ENCODE data around the gene KPNA6.

KPNA6 gene

DNA sequence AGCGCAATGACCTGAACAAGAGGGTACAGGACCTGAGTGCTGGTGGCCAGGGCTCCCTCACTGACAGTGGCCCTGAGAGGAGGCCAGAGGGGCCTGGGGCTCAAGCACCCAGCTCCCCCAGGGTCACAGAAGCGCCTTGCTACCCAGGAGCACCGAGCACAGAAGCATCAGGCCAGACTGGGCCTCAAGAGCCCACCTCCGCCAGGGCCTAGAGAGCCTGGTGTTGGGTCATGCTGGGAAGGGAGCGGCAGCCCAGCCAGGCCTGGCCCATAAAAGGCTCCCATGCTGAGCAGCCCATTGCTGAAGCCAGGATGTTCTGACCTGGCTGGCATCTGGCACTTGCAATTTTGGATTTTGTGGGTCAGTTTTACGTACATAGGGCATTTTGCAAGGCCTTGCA is 87.1 kb downstream of the KPNA6 start:
- DNase-seq: no peak

DNA sequence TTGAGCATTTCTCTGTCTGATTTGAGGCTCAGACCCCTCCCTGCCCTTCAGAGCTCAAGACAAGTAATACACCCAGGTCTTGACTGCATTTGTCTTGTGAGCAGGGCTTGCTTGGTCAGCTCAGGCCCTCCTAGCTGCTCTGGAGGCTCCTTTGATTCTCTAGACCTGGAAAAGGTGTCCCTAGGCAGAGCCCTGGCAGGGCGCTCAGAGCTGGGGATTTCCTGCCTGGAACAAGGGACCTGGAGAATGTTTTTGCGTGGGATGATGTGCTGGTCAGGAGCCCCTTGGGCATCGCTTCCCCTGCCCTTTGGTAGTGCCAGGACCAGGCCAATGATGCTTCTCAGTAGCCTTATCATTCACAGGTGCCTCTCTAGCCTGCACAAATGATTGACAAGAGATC is 87.7 kb downstream of the KPNA6 start:
- no peak for DNase-seq

DNA sequence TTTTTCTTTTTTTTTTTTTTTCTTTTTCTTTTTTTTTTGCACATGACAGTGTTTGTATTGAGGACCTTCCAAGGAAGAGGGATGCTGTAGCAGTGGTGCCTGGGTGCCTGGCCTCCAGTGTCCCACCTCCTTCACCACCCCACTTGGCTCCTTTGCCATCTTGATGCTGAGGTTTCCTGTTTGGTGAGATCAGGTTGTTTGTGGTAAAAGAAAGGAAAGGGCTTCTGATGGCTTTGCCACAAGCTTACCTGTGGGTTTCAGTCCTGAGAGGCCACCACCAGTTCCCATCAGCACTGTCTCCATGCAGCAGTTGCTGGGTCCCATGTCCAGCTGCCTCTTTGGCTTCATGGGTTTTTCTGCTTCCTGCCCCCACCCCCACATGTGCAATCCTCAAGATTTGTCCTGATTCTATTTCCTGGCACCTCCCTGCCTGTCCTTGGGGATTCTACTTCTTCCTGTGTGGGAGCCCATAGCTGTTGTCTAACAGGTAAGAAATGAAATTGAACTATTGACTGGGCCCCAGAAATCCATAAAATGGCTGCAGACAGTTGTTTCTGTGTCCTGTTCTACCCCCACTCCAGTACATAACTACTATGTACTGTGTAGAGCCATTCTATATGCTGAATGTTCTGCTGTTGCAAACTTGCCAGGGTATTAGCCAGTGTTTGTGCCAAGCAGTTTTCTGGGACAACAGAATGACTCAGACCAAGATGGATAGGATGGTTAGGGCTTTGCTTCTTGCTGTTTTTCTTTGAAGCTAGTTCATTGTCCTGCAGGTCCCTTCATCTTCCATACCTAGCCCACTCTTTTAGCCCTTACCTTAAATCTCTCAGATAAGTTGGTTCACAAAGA is 88.3 kb downstream of the KPNA6 start:
- DNase-seq: no peak

DNA sequence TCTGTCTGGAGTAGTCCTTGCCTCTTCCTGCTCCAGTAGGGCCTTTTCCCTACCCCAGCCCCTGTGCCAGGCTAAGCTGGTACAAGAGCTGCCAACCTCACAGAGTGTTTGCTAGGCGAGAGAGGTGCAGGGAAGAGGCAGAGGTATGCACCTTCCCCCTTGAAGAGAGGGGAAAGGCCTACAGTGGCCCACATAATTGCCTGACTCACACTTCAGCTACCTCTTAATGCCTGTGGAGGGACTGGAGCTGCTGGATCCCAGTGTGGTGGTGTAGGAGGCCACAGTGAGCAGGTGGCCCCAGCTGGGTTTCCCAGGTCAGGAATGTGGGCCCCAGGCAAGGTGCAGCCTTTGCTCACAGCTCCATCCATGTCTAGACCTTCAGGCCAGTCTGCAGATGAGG is 89.2 kb downstream of the KPNA6 start:
- DNase-seq: no peak

DNA sequence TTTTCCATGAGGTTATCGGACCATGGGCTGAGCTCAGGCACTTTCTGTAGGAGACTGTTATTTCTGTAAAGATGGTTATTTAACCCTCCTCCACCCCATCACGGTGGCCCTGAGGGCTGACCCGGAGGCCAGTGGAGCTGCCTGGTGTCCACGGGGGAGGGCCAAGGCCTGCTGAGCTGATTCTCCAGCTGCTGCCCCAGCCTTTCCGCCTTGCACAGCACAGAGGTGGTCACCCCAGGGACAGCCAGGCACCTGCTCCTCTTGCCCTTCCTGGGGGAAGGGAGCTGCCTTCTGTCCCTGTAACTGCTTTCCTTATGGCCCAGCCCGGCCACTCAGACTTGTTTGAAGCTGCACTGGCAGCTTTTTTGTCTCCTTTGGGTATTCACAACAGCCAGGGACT is 90.0 kb downstream of the KPNA6 start:
- no peak for DNase-seq

DNA sequence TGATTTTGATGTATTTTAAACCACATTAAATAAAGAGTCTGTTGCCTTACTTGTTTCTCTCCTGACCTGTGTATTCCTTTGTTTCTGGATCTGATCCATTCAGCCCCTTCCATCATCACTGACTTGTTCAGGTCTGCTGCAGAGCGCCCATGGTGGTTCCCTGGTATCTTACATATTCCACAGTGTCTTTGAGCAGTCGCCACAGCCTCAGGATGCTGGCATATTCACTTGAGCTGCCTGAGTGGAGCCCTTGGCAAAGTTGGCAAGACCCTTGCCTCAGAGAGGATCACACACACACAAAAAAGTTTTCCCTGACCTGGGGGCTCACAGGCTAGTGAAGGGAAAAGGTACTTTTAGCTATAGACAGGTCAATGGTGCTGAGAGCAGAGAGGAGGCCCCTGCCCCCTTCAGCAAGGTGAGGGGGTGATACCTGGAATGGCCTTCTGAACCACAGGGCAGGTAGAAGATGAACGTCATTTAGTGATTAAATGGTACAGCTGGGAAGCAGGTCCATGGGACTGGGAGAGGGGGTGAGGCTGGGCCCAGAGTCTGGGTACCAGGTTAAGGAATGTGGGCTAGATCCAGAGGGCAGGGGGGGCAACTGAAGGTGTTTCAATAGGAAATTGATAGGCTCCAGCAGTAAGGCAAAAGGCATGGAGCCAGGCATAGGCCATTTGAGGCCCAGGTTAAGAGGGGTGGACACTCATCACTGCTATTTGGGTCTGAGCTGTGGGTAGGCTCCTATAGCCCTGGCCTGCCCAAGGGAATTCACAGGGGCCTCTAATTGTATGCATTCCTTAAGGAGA is 90.6 kb downstream of the KPNA6 start:
- no peak for DNase-seq

DNA sequence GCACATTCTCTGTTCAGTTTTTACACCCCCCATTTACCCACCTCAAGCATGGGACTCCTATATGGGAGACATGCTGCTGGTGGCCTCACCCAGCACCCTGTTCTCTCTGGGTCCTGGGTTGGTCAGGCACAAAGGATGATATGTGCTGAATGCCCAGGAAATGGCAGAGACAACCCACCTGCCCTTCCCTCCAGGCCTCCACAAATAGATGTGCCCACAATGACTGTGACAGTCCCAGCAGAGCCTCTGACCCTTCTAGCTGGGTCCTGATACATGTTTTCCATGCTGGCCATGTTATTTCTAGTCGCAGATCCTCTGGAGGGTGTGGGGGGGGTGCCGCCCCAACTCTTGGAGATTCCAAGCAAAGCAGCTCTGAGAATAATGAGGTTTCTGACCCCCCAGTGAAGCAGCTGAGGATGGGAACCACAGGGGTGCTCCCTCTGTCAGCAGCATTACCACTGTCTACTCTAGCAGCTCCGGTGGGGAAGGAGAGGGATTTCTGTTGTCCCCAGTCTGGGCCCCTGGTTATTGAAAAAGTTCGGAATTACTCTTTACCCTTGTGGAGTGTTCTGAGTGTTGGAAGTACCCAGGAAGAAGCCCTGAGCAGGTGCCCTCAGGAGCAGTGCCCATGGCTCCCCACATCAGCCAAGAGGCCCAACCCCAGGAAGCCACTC is 91.3 kb downstream of the KPNA6 start:
- DNase-seq: no peak

DNA sequence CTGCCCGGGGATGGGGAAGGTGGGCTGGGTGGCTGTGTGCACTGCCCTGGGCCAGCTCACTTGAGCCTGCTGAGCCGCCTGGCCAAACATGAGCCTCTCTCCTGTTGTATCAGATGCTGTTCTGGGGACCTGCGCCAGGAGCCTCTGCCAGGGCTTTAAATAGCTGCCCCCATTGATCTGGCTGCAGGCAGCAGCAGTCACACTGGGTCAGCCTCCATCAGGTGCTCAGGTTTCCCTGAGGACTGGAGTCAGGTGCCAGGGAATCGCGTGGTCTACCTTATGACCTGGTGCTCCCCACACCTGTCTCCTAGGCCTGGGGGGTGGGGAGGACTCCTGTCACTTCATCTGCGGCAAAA is 91.8 kb downstream of the KPNA6 start:
- no peak for DNase-seq

DNA sequence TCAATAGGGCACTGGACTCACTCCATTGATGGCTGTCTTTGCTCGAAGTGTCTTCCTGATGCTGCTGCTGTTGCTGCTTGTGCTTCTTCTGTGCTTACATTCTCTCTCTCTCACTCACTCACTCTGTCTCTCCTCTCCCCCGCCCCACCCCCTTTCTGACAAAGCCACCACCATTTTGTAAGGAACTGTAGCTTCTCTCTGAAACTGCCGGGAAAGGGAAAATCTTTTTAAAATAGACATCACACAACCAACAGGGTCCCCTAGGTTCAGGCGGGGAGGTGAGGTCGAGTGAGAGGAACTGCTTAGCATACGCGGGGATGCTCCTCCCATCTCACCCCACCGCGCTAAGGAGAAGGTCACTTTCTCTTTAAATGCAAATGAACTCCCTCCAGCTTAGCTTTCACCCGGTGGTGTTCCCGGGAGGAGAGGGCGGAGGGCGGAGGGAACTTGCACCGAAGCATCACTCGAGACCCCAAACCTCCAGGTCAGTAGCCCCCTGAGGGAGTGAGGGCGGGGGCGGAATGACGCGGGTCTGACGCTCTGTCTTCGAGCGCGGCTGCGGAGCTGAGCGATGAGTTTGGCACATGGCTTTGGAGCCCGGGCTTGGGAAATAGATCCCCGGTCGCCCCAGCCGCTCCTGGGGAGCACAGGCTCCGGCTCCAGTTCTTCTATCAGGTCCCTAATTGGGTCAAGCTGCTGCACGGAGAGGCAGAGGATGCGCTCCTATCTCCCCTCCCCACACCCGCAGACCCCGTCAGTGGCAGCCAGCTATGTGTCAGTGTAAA is 92.6 kb downstream of the KPNA6 start, which contains the start of gene CCDC28B:
CCDC28B (plus strand) TSS at position 370 of the 785 bp plus-strand sequence. CDS start 1,341 bp downstream, outside the sequence.
- no peak for DNase-seq

DNA sequence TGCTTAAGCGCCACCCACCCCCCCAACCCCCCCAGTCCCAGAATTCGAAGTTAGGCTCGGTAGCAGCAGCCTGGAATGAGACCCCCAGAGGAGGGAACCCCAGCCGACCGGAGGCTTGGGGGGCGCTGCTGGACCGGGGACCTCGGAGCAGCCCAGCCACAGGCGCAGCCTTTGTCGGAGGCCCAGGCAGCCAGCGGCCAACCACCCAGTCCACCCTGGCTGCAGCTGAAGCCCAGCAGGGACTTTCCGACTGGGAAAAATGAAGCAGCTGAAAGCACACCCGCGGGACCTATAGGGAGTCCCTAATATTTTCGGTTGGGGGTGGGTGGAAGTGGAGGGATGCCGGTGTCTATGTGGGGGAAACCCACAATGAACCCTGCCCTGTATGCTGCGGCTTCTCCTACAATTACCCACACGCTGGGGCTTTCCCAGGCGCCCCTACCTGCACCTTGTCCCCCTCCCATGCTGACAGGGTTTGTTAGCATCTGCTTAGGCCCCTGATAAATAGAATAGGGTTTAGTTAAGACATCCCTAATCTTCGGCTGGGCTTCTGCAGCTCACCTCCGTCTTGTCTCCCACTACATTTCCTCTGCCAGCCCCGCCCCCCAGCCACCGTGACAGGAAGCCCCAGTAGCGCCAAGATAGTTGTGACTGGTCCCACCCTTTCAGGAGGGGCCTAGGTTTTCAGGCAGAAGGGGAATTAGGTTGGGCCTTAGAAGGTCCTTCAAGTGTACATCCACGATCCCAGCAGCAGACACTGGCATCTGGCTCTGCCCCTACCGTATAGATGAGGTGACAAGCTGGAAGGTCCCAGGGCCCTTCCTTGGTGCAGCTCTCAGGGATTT is 93.4 kb downstream of the KPNA6 start:
- no peak for DNase-seq

DNA sequence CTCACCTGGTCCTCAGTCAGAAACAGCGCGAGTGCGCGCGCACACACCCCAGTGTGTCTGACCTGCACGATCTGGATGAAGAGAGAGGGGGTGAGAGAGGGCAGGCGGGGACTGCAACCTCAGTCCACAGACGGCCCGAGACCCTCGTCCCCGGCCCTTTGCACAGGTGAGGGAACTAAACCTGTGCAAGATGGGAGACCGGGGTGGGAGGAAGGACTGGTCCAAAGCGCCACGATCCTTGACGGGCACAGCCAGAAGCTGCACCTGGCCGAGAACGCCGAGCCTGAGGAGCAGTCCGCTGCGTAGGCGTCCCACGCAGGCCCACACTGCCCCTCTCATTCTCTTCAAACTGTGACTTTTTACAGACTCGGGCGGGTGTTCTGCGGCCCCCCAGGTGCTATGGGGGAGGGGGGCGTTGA is 97.1 kb downstream of the KPNA6 start:
- no peak for DNase-seq

DNA sequence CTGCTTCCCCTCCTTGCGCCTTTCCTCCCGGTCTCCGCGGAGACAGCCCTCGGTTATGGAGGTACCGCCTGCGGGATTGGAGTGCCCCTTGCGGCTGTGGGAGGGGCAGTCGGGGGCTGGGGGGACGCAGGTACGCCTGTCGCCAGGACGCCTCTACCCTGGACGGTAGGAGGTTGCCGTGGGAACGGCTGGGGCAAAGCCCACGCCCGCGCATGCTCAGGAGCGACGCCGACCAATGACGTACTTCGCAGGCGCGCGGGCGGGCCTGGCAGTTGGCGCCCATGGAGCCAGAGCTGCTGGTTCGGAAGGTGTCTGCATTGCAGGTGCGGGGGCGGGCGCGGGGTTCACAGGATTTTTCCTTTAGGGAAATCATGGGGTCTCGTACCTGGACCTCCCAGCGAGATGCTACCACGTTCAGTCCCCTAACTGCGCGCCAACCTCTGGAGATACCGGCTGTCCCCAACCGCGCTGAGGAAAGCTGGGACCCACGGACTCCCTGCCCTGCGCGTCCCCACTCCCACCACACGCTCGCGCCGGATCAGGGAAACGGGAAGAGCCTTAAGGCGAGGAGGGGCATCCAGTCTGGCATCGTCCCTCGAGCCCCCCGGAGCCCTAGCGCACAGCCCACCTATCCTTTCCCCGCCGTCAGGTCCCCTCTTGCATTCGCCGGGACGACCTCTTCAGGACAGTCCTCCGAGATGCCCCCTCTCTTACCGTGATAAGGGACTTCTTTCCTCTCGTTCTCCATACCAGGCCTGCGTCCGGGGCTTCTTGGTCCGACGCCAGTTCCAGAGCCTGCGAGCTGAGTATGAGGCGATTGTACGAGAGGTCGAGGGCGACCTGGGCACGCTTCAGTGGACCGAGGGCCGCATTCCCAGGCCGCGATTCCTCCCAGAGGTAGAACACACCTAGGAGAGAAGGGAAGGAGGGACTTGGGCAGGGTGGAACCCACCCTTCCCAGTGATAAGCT is 97.8 kb downstream of the KPNA6 start, which contains the start of gene IQCC:
IQCC (plus strand) TSS at position 271 of the 970 bp plus-strand sequence; CDS start at position 282, 11 bp downstream.
- DNase-seq: no peak

DNA sequence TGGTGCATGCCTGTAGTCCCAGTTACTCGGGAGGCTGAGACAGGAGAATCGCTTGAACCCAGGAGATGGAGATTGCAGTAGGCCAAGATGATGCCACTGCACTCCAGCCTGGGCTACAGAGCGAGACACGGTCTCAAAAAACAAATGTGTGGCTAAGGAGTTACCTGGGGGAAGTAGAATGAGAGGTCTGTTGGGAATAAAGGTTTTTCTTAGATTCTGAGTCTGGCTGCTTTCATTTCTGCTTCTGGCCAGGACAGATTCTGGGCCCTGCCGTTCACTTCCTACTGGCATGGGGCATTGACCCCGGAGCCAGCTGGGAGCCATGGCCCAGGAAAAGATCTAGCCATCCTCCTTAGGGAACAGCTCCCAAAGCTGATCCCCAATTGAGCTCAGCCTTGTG is 100.6 kb downstream of the KPNA6 start:
- DNase-seq: no peak

DNA sequence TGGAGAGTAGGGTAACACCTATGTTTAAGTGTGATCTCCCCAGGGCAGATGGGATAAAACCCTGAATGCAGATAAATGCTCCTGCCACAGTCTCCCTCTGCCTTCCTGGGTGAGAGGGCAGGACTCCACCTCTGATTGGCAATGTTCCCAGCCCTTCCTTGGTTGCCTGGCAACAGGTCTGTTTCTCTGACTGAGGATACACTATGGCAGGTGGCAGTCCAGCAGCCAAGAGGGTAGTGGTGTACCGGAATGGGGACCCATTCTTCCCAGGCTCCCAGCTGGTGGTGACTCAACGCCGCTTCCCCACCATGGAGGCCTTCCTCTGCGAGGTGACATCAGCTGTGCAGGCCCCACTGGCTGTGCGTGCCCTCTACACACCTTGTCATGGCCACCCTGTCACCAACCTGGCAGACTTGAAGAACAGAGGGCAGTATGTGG is 101.1 kb downstream of the KPNA6 start, which contains the start of gene DCDC2B:
DCDC2B (plus strand) TSS at position 199 of the 438 bp plus-strand sequence; CDS start at position 204, 5 bp downstream.
- DNase-seq: no peak

DNA sequence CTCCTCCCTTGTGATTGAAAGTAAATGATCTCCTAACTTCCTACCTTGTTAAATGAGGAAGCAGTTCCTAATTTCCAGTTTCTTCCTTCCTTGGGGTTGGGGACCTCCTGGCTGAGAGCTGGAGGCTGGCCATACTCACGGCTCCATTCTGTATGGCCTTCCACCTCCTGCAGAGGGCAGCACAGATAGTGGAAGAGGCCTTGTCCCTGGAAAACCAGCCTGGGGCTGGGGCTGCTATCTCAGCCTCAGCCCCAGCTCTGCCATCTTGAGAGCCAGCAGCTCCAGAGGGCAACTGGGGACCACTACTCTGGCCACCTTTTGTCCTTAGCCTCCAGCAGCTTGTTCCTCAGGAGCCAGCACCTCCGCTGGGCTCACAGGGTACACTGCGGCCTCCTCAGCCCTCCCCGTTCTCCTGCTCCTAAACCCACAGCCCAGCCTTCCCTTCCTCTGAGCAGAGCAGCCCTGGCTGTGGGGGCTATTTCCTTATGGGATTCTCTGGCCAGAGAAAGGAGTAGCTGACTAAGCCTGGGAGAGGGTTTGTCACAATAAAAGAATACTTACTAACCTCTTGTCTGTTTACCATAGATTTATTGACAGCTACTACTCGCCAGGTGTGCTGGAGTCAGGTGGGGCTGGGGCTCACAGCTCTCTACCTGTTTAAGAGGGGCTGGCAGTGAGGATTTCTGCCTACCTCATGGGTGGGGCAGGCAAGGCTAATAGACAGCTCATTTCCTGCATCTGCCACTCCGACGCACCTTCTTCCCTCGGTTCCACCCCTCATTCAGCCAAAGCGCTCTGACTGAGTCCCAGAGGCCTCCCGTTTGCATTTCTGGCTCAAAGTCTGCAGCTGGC is 108.0 kb downstream of the KPNA6 start:
- no peak for DNase-seq

DNA sequence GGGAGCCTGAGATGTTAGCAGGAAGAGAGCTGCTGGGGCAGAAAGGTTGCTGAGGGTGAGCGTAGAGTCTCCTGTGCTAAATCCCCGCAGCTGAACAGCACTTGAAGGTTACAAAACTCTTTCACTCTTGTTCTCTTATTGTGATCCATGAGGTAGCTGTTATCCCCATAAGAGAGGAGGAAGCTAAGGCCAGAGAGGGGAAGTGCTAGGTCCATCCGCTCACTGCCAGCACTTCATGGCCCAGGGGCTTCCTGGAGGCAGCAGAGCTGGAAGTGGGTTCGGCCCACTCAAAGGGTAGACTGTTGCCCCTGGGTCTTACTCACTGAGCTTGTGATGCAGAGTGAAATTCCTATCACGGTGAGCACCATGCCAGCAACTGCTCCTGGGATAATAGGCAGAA is 108.7 kb downstream of the KPNA6 start:
- no peak for DNase-seq

DNA sequence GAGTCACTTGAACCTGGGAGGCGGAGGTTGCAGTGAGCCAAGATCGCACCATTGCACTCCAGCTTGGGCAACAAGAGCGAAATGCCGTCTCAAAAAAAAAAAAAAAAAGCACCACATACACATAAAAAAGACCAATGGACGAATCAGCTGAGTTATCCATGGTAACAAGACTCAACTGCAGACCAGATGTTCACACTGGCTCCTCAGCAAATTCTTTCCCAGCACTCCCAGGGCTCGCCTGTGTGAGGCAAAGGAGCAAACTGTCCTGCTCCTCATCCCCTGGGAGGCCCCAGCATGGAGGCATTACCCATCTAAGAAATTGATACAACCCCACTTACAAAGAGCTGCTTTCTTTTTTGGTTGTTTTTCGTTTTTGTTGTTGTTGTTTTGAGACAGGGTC is 111.2 kb downstream of the KPNA6 start:
- no peak for DNase-seq

DNA sequence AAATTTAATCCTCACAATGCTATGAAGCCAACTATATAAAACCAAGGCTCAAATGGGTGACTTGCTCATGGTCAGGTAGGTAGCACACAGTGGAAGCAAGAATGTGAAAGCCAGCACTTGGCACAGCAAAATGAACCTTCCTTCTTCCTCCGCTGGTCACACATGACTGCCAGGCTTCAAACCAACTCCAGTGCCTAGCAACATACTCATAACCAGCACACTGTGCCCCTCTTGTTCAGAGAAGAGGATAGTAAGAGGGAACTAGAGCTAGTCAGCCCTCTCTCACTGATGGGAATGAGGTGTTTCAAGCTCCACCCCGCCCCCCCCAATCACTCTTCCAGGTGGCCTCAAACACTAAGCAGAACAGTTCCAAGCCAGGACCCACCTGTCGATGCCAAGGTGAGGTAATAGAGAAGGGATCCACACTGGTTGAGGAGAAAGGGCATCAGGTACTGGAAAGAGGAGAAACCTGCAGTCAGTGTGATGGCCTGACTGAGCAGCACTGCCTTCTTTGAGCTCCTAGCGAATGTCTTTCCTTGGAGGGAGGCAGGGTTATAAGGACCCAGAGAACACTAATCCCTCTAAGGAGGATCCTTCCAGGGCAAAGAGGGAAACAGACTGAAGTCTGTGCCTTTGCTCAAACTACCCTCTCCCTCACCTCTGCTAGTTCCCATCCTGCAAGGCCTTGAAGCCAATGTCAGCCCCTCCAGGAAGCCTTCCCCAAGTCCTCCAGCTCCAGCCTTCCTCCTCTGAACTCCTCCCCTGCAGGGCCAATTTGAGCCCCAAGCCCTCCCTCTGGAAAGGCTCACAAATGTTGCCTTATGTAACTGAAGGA is 113.1 kb downstream of the KPNA6 start:
- DNase-seq: no peak

Measured in SIG-M5 (cell line).